Measurements from ENCODE around the gene CD14.
A peak's percentile ranks its signal among the peaks of the same experiment; 100 is the strongest.
"Not testable (repeated sequence)": the region's sequence is repeated elsewhere in the genome, so short reads cannot be mapped to it uniquely, and the experiment has no call there.

Gene CD14

DNA sequence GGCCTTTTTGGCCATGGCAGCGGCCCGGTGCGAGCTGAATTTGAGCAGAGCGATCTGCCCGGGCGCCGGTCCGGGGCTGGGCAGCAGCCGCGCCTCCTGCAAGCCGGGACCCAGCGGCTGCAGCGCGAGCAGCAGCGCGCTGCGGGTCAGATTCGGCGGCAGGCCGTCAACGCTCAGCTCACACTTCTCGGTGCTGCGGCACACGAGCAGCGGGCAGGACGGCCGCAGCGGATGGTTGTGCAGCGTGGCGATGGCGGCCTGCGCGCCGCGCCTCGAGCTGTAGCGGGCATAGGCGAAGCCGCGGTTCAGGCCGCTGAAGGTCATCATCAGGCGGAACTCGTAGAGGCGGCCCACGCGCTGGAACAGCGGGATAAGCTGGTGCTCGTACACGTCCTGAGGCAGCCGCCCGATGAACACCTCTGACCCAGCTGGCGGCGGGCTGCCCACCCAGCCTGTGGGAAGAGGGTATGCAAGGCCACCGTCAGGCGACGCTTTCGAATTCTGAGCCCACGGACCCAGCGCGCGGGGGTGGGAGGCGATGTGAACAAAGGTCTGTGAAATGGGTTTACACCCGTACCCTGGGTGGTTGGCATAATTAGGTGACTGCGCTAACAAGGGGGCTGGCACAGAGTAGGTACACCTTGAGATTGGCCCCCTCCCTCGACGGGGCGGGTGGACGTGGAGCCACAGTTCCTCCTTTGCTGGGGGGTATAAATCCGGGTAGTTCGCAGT is 39.6 kb upstream of the CD14 start:
- CTCF ChIA-PET = no interaction called here
- H3K27ac ChIP-seq (ENCODE audit: insufficient read depth in 1 of 2, low read depth in 1 of 2, low read length in 2 of 2, poor library complexity in 1 of 2, severe bottlenecking in 2 of 2) = no peak overlapping the region
- 96% methylated on average over 60 of the region's 70 CpGs for WGBS (ENCODE audit: insufficient coverage)
- H3K27me3 ChIP-seq (replicated peaks in 2 of 5; ENCODE audit: control insufficient read depth in 4 of 5, insufficient read depth in 5 of 5, low read length in 4 of 5) = no peaks in the 10 kb centered on the region
- no peak overlapping the region for H3K4me3 ChIP-seq (ENCODE audit: control insufficient read depth in 1 of 7, extremely low read depth in 1 of 7, insufficient read depth in 4 of 7, low read depth in 2 of 7, low read length in 6 of 7)
- H3K4me1 ChIP-seq (ENCODE audit: control extremely low read depth in 1 of 4, control insufficient read depth in 4 of 4, insufficient read depth in 4 of 4, low read length in 3 of 4) = no peaks in the 10 kb centered on the region
- H3K36me3 ChIP-seq (ENCODE audit: control insufficient read depth in 4 of 4, insufficient read depth in 4 of 4, low read length in 3 of 4) = peaks cover 16 to 85% (median 62%) of the 10 kb centered on the region in 4 experiments
- peak in 1 of 3 donors; percentile 44 for DNase-seq
- POLR2A ChIA-PET = interaction anchor here (0.5 kb wide), 1 partner anchor 279 kb away, joined by 3 read pairs; no protein-coding TSS in a partner anchor
- H3K9me3 ChIP-seq (ENCODE audit: control extremely low read depth in 1 of 5, control insufficient read depth in 4 of 5, insufficient read depth in 2 of 5, low read depth in 1 of 5, low read length in 4 of 5) = no peaks in the 10 kb centered on the region

DNA sequence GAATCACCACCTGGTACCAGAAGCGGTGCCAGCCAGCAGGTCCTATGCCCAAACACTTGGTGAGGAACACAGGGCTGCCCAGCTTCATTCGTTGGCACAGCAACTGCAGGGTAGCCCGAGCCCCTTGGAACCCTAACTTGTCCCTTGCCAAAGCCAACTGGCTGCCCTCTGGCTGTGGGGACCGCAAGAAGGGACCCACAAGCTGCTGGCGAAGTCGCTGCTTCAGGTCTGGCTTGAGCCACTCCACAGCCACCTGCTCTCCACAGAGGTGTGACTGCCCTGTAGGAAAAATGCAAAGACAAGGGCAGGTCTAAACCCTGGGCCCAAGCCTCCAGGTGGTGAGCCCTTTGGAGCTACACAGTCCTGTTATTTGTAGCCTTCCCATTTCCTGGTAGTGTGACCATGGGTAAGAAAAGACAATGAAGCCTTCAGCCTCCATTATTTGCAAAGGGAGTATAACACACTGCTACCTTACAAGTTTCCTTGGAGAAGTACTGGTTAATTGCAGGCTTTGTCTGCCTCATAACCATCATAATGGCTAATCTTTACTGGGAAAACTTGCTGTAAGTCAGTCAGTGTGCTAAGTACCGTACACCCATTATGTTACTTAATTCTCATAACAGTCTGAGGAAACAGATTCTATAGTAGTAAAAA is 38.6 kb upstream of the CD14 start:
- no peak for DNase-seq
- Histone ChIP-seq H3K27ac (ENCODE audit: insufficient read depth in 1 of 2, low read depth in 1 of 2, low read length in 2 of 2, poor library complexity in 1 of 2, severe bottlenecking in 2 of 2) (no peak overlapping the region), H3K27me3 (replicated peaks in 2 of 5; ENCODE audit: control insufficient read depth in 4 of 5, insufficient read depth in 5 of 5, low read length in 4 of 5) (no peaks in the 10 kb centered on the region), H3K36me3 (ENCODE audit: control insufficient read depth in 4 of 4, insufficient read depth in 4 of 4, low read length in 3 of 4) (peaks cover 16 to 78% (median 56%) of the 10 kb centered on the region in 4 experiments), H3K4me3 (ENCODE audit: control insufficient read depth in 1 of 7, extremely low read depth in 1 of 7, insufficient read depth in 4 of 7, low read depth in 2 of 7, low read length in 6 of 7) (no peak overlapping the region), H3K4me1 (ENCODE audit: control extremely low read depth in 1 of 4, control insufficient read depth in 4 of 4, insufficient read depth in 4 of 4, low read length in 3 of 4) (no peaks in the 10 kb centered on the region), H3K9me3 (ENCODE audit: control extremely low read depth in 1 of 5, control insufficient read depth in 4 of 5, insufficient read depth in 2 of 5, low read depth in 1 of 5, low read length in 4 of 5) (no peaks in the 10 kb centered on the region)
- POLR2A ChIA-PET = no interaction called here
- no CpG with 5 or more reads among the region's 7 CpGs for WGBS (ENCODE audit: insufficient coverage)
- CTCF ChIA-PET = no interaction called here

DNA sequence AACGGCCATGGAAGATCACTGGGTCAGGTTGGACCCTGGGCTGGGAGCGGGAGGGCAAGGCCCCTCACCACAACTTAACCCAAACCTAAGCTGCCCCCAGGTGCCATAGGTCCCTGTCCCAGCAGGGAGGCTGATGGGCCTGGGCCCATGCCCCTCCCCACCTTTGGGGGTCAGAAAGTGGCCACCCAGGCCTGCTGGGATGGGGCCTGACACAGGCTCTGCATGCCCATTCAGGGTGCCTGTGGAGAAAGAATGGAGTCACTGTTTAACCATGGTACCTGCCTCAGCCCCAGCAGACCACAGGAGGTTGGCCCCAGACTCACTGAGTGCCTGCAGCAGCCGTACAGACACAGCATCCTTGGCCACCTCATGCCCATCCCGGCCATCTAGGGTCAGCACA is 38.1 kb upstream of the CD14 start:
- H3K27me3 ChIP-seq (replicated peaks in 2 of 5; ENCODE audit: control insufficient read depth in 4 of 5, insufficient read depth in 5 of 5, low read length in 4 of 5); POLR2A ChIA-PET; H3K4me3 ChIP-seq (ENCODE audit: control insufficient read depth in 1 of 7, extremely low read depth in 1 of 7, insufficient read depth in 4 of 7, low read depth in 2 of 7, low read length in 6 of 7); H3K9me3 ChIP-seq (ENCODE audit: control extremely low read depth in 1 of 5, control insufficient read depth in 4 of 5, insufficient read depth in 2 of 5, low read depth in 1 of 5, low read length in 4 of 5); CTCF ChIA-PET; DNase-seq; H3K4me1 ChIP-seq (ENCODE audit: control extremely low read depth in 1 of 4, control insufficient read depth in 4 of 4, insufficient read depth in 4 of 4, low read length in 3 of 4); H3K27ac ChIP-seq (ENCODE audit: insufficient read depth in 1 of 2, low read depth in 1 of 2, low read length in 2 of 2, poor library complexity in 1 of 2, severe bottlenecking in 2 of 2): not testable (repeated sequence)
- H3K36me3 ChIP-seq (ENCODE audit: control insufficient read depth in 4 of 4, insufficient read depth in 4 of 4, low read length in 3 of 4) = peaks cover 16 to 75% (median 51%) of the 10 kb centered on the region in 4 experiments
- WGBS (ENCODE audit: insufficient coverage) = no CpG with 5 or more reads among the region's 4 CpGs

DNA sequence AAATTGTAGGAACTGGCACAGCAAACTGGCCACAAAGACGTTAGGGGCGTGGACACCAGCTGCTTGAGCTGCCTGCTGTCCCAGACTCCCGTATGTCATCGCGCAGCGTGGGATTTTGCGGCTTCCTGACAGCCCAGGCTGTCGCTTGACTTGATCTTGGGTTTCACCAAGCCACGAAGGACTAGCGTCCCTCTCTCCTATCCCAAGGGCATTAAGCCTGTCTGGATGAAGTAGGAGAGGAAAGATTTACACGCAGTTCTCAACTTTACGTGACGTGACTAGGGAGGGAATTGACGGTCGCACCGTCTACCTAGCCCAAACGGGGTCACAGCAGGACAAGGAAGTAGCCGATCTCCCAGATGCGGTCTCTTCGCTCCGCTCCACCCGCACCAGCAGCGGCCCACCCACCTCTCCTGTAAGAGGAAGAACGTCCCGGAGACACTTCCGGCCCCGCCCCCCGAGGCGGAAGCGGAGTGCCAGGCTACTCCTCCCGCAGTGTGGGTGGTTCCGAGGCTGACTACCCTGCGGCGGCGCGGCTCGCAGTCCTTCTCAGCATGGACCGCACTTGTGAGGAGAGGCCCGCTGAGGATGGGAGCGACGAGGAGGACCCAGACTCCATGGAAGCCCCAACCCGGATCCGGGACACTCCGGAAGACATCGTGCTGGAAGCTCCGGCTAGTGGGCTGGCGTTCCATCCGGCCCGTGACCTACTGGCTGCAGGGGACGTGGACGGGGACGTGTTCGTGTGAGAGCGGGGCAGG is 31.6 kb upstream of the CD14 start, which contains the start of gene WDR55:
WDR55 (plus strand) TSS at position 546 of the 761 bp plus-strand sequence; CDS start at position 555, 9 bp downstream.
- POLR2A ChIA-PET = interaction anchor here (1.0 to 2.0 kb wide), 2 partner anchors 17 to 118 kb away, joined by 3 to 10 read pairs; partner anchors contain the start of genes IK and NDUFA2
- CTCF ChIA-PET = interaction anchor here (0.6 to 1.6 kb wide), 6 partner anchors 9 to 421 kb away, joined by 3 to 5 read pairs (median 3); partner anchors contain the start of genes IK and NDUFA2
- H3K27me3 ChIP-seq (replicated peaks in 2 of 5; ENCODE audit: control insufficient read depth in 4 of 5, insufficient read depth in 5 of 5, low read length in 4 of 5) = no peaks in the 10 kb centered on the region
- peaks cover 0 to 13% (median 9%) of the 10 kb centered on the region in 4 experiments for H3K4me1 ChIP-seq (ENCODE audit: control extremely low read depth in 1 of 4, control insufficient read depth in 4 of 4, insufficient read depth in 4 of 4, low read length in 3 of 4)
- peak within 1 kb of the TSS; percentile 67 to 93 for H3K27ac ChIP-seq (ENCODE audit: insufficient read depth in 1 of 2, low read depth in 1 of 2, low read length in 2 of 2, poor library complexity in 1 of 2, severe bottlenecking in 2 of 2)
- H3K9me3 ChIP-seq (ENCODE audit: control extremely low read depth in 1 of 5, control insufficient read depth in 4 of 5, insufficient read depth in 2 of 5, low read depth in 1 of 5, low read length in 4 of 5) = no peaks in the 10 kb centered on the region
- 0% methylated on average over 27 of the region's 54 CpGs for WGBS (ENCODE audit: insufficient coverage)
- peak; percentile 95 to 97 (median 95) for DNase-seq
- peaks cover 23 to 63% (median 45%) of the 10 kb centered on the region in 4 experiments for H3K36me3 ChIP-seq (ENCODE audit: control insufficient read depth in 4 of 4, insufficient read depth in 4 of 4, low read length in 3 of 4)
- H3K4me3 ChIP-seq (ENCODE audit: control insufficient read depth in 1 of 7, extremely low read depth in 1 of 7, insufficient read depth in 4 of 7, low read depth in 2 of 7, low read length in 6 of 7) = peak within 1 kb of the TSS; percentile 77 to 97 (median 84)

DNA sequence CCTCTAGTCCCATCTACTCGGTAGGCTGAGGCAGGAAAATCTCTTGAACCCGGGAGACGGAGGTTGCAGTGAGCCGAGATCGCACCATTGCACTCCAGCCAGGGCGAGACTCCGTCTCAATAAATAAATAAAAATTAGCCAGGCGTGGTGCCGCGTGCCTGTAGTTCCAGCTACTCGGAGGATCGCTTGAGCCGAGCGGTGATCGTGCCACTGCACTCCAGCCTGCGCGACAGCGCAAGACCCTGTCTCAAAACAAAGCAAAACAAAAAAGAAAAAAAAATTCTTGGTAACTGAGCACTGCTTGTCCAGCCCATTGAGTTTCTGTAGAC is 31.0 kb upstream of the CD14 start:
- Histone ChIP-seq H3K27me3 (replicated peaks in 2 of 5; ENCODE audit: control insufficient read depth in 4 of 5, insufficient read depth in 5 of 5, low read length in 4 of 5) (no peaks in the 10 kb centered on the region), H3K9me3 (ENCODE audit: control extremely low read depth in 1 of 5, control insufficient read depth in 4 of 5, insufficient read depth in 2 of 5, low read depth in 1 of 5, low read length in 4 of 5) (no peaks in the 10 kb centered on the region), H3K4me1 (ENCODE audit: control extremely low read depth in 1 of 4, control insufficient read depth in 4 of 4, insufficient read depth in 4 of 4, low read length in 3 of 4) (peaks cover 0 to 13% (median 9%) of the 10 kb centered on the region in 4 experiments), H3K4me3 (ENCODE audit: control insufficient read depth in 1 of 7, extremely low read depth in 1 of 7, insufficient read depth in 4 of 7, low read depth in 2 of 7, low read length in 6 of 7) (peak overlapping the region; percentile 77 to 97 (median 84)), H3K27ac (ENCODE audit: insufficient read depth in 1 of 2, low read depth in 1 of 2, low read length in 2 of 2, poor library complexity in 1 of 2, severe bottlenecking in 2 of 2) (peak overlapping the region; percentile 67 to 93), H3K36me3 (ENCODE audit: control insufficient read depth in 4 of 4, insufficient read depth in 4 of 4, low read length in 3 of 4) (peaks cover 26 to 63% (median 46%) of the 10 kb centered on the region in 4 experiments)
- 45% methylated on average over 18 of the region's 18 CpGs for WGBS (ENCODE audit: insufficient coverage)
- no peak for DNase-seq
- CTCF ChIA-PET = interaction anchor here (0.7 to 1.3 kb wide), 5 partner anchors 9 to 102 kb away, joined by 3 to 5 read pairs (median 3); partner anchors contain the start of genes IK and NDUFA2
- POLR2A ChIA-PET = interaction anchor here (1.0 to 2.0 kb wide), 2 partner anchors 16 to 118 kb away, joined by 3 to 10 read pairs; partner anchors contain the start of genes IK and NDUFA2

DNA sequence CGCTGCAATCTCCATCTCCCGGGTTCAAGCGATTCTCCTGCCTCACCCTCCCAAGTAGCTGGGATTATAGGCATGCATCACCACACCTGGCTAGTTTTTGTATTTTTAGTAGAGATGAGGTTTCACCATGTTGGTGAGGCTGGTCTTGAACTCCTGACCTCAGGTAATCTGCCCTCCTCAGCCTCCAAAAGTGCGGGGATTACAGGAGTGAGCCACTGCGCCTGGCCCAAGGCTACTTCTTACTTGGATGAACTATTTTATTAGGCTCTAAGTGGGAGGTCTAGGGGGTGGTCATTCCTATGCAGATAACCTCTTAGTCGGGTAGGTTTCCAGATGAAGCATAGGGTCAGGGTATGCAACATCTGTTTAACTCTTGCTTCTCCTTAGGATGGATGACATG is 27.4 kb upstream of the CD14 start:
- H3K4me3 ChIP-seq (ENCODE audit: control insufficient read depth in 1 of 7, extremely low read depth in 1 of 7, insufficient read depth in 4 of 7, low read depth in 2 of 7, low read length in 6 of 7); CTCF ChIA-PET; DNase-seq; POLR2A ChIA-PET; H3K9me3 ChIP-seq (ENCODE audit: control extremely low read depth in 1 of 5, control insufficient read depth in 4 of 5, insufficient read depth in 2 of 5, low read depth in 1 of 5, low read length in 4 of 5); H3K4me1 ChIP-seq (ENCODE audit: control extremely low read depth in 1 of 4, control insufficient read depth in 4 of 4, insufficient read depth in 4 of 4, low read length in 3 of 4); H3K27me3 ChIP-seq (replicated peaks in 2 of 5; ENCODE audit: control insufficient read depth in 4 of 5, insufficient read depth in 5 of 5, low read length in 4 of 5); H3K27ac ChIP-seq (ENCODE audit: insufficient read depth in 1 of 2, low read depth in 1 of 2, low read length in 2 of 2, poor library complexity in 1 of 2, severe bottlenecking in 2 of 2): not testable (repeated sequence)
- H3K36me3 ChIP-seq (ENCODE audit: control insufficient read depth in 4 of 4, insufficient read depth in 4 of 4, low read length in 3 of 4) = peaks cover 37 to 75% (median 61%) of the 10 kb centered on the region in 4 experiments
- 100% methylated on average over 2 of the region's 6 CpGs for WGBS (ENCODE audit: insufficient coverage)
